ENCODE measurements around the gene MAN1A1. TPM values are rescaled to one million over a fixed set of nuclear protein-coding genes. Genes with fewer than 3 reads are reported as not detected.

Gene MAN1A1
- total RNA-seq, 1 donor from 2014 or later: 75.5 TPM

DNA sequence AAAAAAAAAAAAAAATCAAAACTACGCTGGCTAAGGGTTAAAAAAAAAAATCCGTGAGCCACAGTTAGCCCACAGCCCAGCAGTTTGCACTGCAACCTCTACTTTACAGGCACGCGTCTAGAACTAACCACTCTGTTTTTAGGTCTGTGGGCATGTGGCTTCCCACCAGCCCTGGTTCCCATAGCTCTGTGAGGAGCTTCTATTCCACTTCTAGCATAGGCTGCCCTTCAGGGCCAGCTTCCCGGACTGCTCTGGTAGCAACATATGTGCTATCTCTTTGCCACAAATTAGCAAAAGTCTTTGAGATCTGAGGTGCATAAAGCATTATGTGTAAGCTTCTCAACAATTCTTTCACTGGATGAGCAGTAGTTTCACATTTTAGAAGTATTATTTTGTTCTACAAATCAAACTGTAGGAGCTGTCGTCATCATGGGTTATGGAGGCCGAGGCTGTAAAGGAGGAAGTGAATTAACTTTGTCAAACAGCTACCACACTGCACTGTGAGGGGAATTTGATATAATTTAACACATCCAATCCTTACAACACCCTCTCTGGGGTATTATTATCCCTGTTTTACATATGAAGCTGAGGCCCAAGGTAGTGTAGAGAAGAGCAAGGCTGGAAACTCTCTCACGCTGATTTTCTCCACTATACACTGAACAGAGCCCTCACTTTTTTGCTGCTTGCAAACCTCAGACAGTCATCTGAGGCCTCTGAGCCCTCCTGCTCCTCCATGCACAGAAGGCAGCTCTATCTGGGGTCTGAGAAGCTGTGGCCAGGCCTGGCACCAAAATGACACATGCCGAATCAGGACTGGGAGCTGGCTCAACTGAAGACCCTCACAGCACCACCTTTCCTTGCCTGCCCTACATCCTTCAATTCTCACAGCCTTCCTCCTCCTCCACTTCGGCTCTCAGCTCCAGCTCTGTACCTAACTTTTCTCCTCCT lies 35.4 kb downstream of the MAN1A1 start:
- TF ChIP-seq, protein P1, sequence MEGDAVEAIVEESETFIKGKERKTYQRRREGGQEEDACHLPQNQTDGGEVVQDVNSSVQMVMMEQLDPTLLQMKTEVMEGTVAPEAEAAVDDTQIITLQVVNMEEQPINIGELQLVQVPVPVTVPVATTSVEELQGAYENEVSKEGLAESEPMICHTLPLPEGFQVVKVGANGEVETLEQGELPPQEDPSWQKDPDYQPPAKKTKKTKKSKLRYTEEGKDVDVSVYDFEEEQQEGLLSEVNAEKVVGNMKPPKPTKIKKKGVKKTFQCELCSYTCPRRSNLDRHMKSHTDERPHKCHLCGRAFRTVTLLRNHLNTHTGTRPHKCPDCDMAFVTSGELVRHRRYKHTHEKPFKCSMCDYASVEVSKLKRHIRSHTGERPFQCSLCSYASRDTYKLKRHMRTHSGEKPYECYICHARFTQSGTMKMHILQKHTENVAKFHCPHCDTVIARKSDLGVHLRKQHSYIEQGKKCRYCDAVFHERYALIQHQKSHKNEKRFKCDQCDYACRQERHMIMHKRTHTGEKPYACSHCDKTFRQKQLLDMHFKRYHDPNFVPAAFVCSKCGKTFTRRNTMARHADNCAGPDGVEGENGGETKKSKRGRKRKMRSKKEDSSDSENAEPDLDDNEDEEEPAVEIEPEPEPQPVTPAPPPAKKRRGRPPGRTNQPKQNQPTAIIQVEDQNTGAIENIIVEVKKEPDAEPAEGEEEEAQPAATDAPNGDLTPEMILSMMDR (IDR thresholded peaks at IDR 0.05): no peak
- Histone ChIP-seq H3K36me3 (peaks cover 0 to 2% of the 10 kb centered on the region in 2 donors), H3K4me3 (no peak overlapping the region), H3K27me3 (no peaks in the 10 kb centered on the region), H3K4me1 (peaks cover 0 to 3% of the 10 kb centered on the region in 2 donors), H3K27ac (no peak overlapping the region), H3K9me3 (no peaks in the 10 kb centered on the region)
- intact Hi-C loops (cut with DNase I): no loop called here
- DNase-seq (ENCODE audit: low spot score in 2 of 2): no peak

DNA sequence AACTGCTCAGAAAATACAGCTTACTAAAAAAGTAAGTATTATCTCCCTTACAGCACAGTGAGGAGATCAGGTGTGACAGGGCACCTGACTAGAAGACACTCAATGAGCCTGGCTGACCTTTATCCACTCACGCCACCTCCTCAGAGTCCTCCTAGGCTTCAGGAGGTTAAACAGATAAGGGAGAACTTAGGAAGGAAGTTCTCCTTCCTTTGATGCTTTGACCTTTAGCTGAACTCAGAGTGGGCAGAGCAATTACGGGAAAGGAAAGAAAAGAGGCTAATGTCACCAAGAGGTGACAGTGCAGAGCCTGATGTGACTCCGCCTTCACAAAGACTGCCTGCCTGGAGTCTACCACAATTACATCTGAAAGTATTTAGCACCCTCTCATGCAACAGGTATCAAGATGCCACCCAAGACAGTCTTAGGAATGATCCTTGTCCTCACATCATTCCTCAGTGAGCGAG lies 36.7 kb downstream of the MAN1A1 start:
- peaks cover 0 to 7% of the 10 kb centered on the region in 2 donors for H3K4me1 ChIP-seq
- intact Hi-C loops (cut with DNase I): no loop called here
- H3K27ac ChIP-seq: no peak overlapping the region
- no peaks in the 10 kb centered on the region for H3K27me3 ChIP-seq
- no peak for DNase-seq (ENCODE audit: low spot score in 2 of 2)
- no peaks in the 10 kb centered on the region for H3K9me3 ChIP-seq
- H3K4me3 ChIP-seq: no peak overlapping the region
- TF ChIP-seq, protein P1 (IDR thresholded peaks at IDR 0.05): no peak
- H3K36me3 ChIP-seq: peaks cover 0 to 1% of the 10 kb centered on the region in 2 donors

DNA sequence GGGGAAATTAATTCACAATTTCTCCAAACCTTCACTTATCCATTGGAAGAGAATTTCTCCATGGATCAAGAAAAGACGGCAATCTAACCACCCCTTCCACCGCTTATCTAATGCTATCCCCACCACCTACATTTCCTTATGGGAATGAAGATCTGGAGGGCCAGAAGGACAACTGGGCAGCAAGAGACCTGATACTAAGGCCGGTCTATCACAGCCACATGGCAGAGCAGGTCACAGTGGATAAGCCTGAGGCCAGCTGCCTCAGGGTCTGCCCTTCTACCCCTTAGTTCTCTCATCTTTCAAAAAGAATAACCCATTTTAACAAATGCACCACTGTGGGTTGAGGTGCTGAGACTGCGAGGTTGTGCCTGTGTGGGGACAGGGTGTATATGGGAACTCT lies 37.1 kb downstream of the MAN1A1 start:
- no peak for DNase-seq (ENCODE audit: low spot score in 2 of 2)
- peaks cover 0 to 7% of the 10 kb centered on the region in 2 donors for H3K4me1 ChIP-seq
- no peak overlapping the region for H3K27ac ChIP-seq
- TF ChIP-seq, protein P1 (IDR thresholded peaks at IDR 0.05): no peak
- H3K36me3 ChIP-seq: no peaks in the 10 kb centered on the region
- no peaks in the 10 kb centered on the region for H3K27me3 ChIP-seq
- H3K9me3 ChIP-seq: no peaks in the 10 kb centered on the region
- intact Hi-C loops (cut with DNase I): no loop called here
- H3K4me3 ChIP-seq: no peak overlapping the region

DNA sequence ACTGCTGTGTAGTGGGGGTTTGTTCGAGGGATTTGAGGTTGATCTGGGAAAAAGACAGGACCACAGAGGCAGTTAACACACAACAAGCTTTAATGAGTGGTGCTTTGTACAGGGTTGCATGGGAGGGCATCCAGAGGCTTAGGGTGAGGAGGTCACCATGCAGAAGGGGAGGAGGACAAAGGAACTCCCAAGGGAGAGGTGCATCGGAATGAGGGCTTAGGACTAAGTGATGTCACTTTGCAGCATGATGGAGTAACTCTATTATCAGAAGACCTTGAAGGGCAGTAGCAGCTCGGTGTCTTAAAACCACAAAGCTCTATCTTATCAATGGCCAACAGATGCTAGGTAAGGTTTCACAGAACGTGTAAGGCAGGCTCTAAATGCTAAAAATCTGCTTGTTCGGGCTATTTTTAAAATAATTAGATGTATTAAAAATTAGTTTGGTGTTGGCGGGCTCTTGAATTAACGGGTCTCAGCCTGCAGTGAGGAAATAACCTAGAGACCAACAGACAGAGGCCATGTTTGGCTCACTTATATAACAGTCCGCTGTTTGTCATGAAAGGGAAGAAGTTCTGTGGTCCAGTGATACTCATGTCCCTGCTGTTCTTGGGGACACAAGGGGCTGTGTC lies 37.9 kb downstream of the MAN1A1 start:
- H3K4me3 ChIP-seq: no peak overlapping the region
- peaks cover 0 to 7% of the 10 kb centered on the region in 2 donors for H3K4me1 ChIP-seq
- H3K9me3 ChIP-seq: no peaks in the 10 kb centered on the region
- no peaks in the 10 kb centered on the region for H3K36me3 ChIP-seq
- DNase-seq (ENCODE audit: low spot score in 2 of 2): no peak
- H3K27me3 ChIP-seq: no peaks in the 10 kb centered on the region
- TF ChIP-seq, protein P1 (IDR thresholded peaks at IDR 0.05): no peak
- intact Hi-C loops (cut with DNase I): no loop called here
- no peak overlapping the region for H3K27ac ChIP-seq

DNA sequence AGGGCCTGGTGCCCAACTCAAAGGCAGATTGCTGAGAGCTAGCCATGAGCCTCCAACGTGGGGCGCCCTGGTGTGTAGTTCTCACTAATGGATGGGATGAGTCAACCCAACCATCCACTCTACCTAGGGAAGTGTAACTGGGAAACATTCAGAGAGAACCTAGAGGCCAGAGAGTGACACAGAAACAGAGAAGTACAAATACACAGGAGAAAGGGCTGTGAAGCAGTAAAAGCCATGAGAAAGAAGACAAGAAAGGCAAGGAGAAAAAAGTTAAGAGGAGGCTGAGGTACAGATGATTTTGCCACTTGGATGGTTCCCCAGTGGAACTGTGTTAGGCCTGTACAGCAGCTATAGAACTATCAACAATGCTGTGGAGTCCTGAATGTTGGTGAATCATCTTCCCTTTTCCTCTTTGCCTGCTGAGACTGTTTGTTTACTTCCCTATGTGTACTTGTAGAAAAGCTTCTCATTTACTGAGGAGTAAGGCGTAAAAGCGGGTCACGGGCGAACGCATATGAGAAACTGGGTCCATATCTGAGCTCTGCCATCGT lies 39.0 kb downstream of the MAN1A1 start:
- DNase-seq (ENCODE audit: low spot score in 2 of 2): no peak
- Histone ChIP-seq H3K4me1 (peaks cover 0 to 7% of the 10 kb centered on the region in 2 donors), H3K27ac (no peak overlapping the region), H3K36me3 (peaks cover 8 to 9% of the 10 kb centered on the region in 2 donors), H3K9me3 (no peaks in the 10 kb centered on the region), H3K27me3 (no peaks in the 10 kb centered on the region), H3K4me3 (no peak overlapping the region)
- TF ChIP-seq, protein P1 (IDR thresholded peaks at IDR 0.05): no peak
- intact Hi-C loops (cut with DNase I): no loop called here
